Left lung (tissue), 10 donors: ENCODE data around the gene STK40. TPM values are rescaled to one million over a fixed set of nuclear protein-coding genes. Genes with fewer than 3 reads are reported as not detected.

ENCODE experiments used
- ATAC-seq: fragments of 200-7000 bp; cut with Tn5 transposase; one replicate; pipeline ENCODE4 v1.9.1; 2020; ENCODE audit warnings: moderate library complexity
- DNase-seq, 4 donors: peaks; one replicate each; pipeline ENCODE4 v3.0.0-alpha.2; 2013 to 2020
- H3K27ac ChIP-seq, 2 donors: fragments of 200-600 bp; sonication (generic) in 1 of 2; one replicate each; pipeline versions ENCODE4 v1.5.0 to v1.8.0; 2020 to 2021
- H3K27me3 ChIP-seq, 2 donors: fragments of 200-600 bp; sonication (generic) in 1 of 2; one replicate each; pipeline versions ENCODE4 v1.5.0 to v1.8.0; 2020 to 2021
- H3K36me3 ChIP-seq, 2 donors: fragments of 200-600 bp; sonication (generic) in 1 of 2; one replicate each; pipeline versions ENCODE4 v1.5.0 to v1.8.0; 2020 to 2021
- H3K4me1 ChIP-seq, 2 donors: fragments of 200-600 bp; one replicate each; pipeline ENCODE4 v1.8.0; 2021
- H3K4me3 ChIP-seq, 2 donors: fragments of 200-600 bp; sonication (generic) in 1 of 2; one replicate each; pipeline versions ENCODE4 v1.5.0 to v1.8.0; 2020 to 2021; ENCODE audit warnings: mild to moderate bottlenecking in 1 of 2
- H3K9me3 ChIP-seq, 2 donors: fragments of 200-600 bp; sonication (generic) in 1 of 2; one replicate each; pipeline versions ENCODE4 v1.5.0 to v1.8.0; 2020 to 2021
- intact Hi-C, 2 donors: fragments of 100-400 bp; cut with DNase I; formaldehyde crosslinking; loops; one replicate each; pipeline versions ENCODE4 v1.11.2 to v1.14.2; 2022
- polyA plus RNA-seq, 6 donors: library from polyadenylated mRNA; unstranded; fragments of 120-200 nt; gene quantifications; one replicate each; pipeline ENCODE4 v1.2.1, GENCODE V29; 2013; ENCODE audit not compliant: insufficient read length in 6 of 6
- total RNA-seq, 2 donors: library from RNA; stranded (reverse); fragmentation: NEBNext Ultra II Directional; extraction: Animal tissue kit (Norgen Biotek cat#: 25700); gene quantifications; one replicate each; pipeline ENCODE4 v1.2.1, GENCODE V29; 2021
- TF ChIP-seq, protein P1 (sequence below), 2 donors: fragments of 200-600 bp; sonication (generic) in 1 of 2; IDR thresholded peaks; one replicate each; pipeline versions ENCODE4 v1.5.0 to v1.8.0; 2021; ENCODE audit warnings: antibody characterized with exemption in 2 of 2
- donor health status: DM: no; HTN: yes; CAD: no.
- donor health status: DM: no; HTN: no; CAD: no.

The STK40 gene
- total and polyA plus RNA-seq, 8 donors = 29.3 to 97.7 (median 35.7) TPM

DNA sequence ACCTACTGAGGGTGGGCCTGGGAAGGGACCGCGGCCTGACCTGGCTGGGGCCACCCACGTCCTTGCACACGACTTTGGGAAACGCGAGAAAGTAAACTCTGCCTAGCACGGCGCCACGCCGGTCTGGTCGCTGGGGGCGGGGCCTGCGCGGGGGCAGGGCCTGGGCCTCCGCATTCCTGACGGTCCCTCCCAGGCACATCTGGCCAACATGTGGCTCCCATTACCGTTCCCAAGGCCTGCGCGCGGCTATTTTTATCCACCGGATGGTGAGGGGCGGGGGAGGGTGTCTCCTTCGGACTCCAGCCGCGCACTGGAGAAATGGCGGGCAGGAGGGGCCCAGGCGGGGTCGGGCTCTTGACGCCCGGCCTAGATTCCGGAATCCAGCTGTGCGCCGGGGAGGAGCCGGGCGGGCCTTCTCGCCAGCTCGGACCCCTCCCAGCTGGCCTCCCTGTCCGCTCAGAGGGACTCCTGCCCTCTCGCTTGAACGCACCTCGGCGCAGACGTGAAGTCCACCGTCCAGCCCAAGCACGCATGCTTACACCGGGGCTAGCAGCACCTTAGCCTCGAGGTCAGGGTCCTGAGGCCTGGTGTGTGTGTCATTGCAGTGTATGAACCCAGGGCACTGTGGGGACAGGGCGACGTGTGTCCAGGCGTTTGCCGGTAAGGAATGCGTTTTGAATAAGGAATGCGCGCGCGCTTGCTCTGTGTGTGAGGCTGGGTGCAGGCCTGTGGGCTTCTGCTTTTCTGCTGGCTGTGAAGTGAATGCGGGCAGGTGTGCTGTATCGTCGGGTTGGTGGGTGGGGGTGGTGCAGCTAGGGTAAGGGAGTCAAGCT is 64.4 kb downstream of the STK40 start:
- H3K36me3 ChIP-seq = peaks cover 0 to 4% of the 10 kb centered on the region in 2 donors
- peak; percentile 78 to 93 (median 90) for DNase-seq
- peak; percentile 68 for ATAC-seq
- no peaks in the 10 kb centered on the region for H3K9me3 ChIP-seq
- peaks cover 0 to 27% of the 10 kb centered on the region in 2 donors for H3K27me3 ChIP-seq
- peak overlapping the region; percentile 42 to 89 for H3K4me3 ChIP-seq
- peaks cover 12 to 47% of the 10 kb centered on the region in 2 donors for H3K4me1 ChIP-seq
- TF ChIP-seq, protein P1, sequence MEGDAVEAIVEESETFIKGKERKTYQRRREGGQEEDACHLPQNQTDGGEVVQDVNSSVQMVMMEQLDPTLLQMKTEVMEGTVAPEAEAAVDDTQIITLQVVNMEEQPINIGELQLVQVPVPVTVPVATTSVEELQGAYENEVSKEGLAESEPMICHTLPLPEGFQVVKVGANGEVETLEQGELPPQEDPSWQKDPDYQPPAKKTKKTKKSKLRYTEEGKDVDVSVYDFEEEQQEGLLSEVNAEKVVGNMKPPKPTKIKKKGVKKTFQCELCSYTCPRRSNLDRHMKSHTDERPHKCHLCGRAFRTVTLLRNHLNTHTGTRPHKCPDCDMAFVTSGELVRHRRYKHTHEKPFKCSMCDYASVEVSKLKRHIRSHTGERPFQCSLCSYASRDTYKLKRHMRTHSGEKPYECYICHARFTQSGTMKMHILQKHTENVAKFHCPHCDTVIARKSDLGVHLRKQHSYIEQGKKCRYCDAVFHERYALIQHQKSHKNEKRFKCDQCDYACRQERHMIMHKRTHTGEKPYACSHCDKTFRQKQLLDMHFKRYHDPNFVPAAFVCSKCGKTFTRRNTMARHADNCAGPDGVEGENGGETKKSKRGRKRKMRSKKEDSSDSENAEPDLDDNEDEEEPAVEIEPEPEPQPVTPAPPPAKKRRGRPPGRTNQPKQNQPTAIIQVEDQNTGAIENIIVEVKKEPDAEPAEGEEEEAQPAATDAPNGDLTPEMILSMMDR (IDR thresholded peaks at IDR 0.05) = no peak
- intact Hi-C loops = no loop called here
- peak overlapping the region; percentile 67 to 82 for H3K27ac ChIP-seq

DNA sequence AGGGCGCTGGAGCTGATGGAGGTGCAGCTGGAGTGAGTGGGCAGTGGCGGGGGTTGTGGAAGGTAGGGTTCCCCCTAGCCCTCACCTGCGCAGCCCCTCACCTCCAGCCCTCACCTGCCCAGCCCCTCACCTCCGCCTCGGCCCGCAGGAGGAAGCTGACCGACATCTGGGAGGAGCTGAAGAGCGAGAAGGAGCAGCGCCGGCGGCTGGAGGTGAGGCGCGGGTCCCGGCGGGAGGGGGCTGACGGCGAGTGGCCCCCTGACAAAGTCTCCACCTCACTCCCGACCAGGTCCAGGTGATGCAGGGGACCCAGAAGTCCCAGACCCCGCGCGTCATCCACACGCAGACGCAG is 65.0 kb downstream of the STK40 start:
- peak overlapping the region; percentile 42 to 89 for H3K4me3 ChIP-seq
- peaks cover 0 to 27% of the 10 kb centered on the region in 2 donors for H3K27me3 ChIP-seq
- TF ChIP-seq, protein P1 (IDR thresholded peaks at IDR 0.05) = no peak
- H3K27ac ChIP-seq = peak overlapping the region; percentile 37 to 67
- intact Hi-C loops = no loop called here
- H3K36me3 ChIP-seq = peaks cover 0 to 4% of the 10 kb centered on the region in 2 donors
- DNase-seq (no peak), ATAC-seq (peak; percentile 0)
- no peaks in the 10 kb centered on the region for H3K9me3 ChIP-seq
- peaks cover 12 to 47% of the 10 kb centered on the region in 2 donors for H3K4me1 ChIP-seq

DNA sequence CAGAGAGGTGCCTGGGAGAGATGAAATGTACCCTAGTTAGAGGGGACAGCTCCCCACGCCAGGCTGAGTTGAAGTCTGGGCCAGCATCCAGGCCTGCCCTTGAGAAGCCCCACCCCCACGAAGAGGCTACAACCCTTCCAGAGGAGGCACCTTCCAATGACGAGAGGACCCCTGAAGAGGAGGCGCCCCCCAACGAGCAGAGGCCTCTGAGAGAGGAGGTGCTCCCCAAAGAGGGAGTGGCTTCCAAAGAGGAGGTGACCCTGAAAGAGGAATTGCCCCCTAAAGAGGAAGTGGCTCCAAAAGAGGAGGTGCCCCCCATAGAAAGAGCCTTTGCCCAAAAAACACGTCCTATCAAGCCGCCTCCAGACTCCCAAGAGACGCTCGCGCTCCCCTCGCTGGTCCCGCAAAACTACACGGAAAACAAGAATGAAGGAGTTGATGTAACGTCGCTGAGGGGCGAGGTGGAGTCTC is 65.4 kb downstream of the STK40 start:
- DNase-seq (peak in 2 of 4 donors; percentile 20 to 31), ATAC-seq (no peak)
- intact Hi-C loops = no loop called here
- Histone ChIP-seq H3K27me3 (peaks cover 0 to 27% of the 10 kb centered on the region in 2 donors), H3K4me3 (peak overlapping the region; percentile 42 to 89), H3K36me3 (peaks cover 0 to 4% of the 10 kb centered on the region in 2 donors), H3K9me3 (no peaks in the 10 kb centered on the region), H3K27ac (peak overlapping the region; percentile 37 to 67), H3K4me1 (peaks cover 12 to 47% of the 10 kb centered on the region in 2 donors)
- TF ChIP-seq, protein P1 (IDR thresholded peaks at IDR 0.05) = no peak

DNA sequence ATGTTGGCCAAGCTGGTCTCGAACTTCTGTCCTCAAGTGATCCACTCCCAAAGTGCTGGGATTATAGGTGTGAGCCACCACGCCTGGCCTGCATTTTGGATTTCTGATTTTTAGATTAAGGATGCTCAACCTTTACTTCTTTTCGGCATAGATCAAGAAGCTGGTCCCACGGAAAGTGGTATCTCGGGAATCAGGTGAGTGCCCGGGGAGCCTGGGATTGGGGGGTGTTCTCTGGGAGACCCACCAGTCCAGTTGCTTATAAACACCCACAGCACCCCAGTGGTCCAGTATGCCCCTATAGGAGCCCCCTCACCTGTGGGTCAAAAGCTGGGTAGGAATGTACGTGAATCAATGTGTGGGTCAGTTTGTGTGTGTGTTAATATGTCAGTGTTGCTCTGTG is 76.3 kb downstream of the STK40 start:
- TF ChIP-seq, protein P1 (IDR thresholded peaks at IDR 0.05) = no peak
- Histone ChIP-seq H3K27ac (no peak overlapping the region), H3K9me3 (no peaks in the 10 kb centered on the region), H3K36me3 (peaks cover 0 to 6% of the 10 kb centered on the region in 2 donors), H3K4me1 (peaks cover 9 to 33% of the 10 kb centered on the region in 2 donors), H3K4me3 (no peak overlapping the region), H3K27me3 (no peaks in the 10 kb centered on the region)
- intact Hi-C loops = no loop called here
- DNase-seq (no peak), ATAC-seq (no peak)

DNA sequence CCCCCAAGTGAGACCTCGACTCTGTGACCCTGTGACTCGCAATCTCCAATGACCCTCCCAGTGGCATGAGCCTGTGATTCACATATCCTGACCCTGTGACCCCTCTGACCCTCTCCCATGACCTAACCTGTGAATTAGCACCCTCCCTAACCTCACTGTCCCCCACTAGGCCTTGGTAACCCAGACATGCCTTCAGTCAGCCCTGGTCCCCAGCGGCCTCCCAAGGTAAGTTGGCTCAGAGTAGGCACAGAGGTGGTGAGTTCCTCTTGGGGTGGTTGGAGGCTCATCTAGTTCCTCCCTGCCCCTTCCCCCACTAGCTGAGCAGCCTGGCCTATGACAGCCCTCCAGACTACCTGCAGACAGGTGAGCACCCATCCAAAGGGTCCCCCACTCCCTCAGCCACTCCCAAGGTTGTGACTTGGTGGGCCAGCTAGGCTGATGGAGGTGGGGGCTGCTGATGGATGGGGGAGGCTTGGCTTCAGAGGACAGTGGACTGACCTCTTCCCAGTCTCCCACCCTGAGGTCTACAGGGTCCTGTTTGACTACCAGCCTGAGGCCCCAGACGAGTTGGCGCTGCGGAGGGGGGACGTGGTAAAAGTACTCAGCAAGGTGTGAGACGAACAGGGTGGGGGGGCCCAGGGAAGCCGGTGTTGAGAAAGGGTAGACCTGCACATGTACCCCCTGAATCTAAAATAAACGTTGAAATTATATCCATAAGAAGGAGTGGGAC is 78.0 kb downstream of the STK40 start:
- Histone ChIP-seq H3K27ac (no peak overlapping the region), H3K27me3 (no peaks in the 10 kb centered on the region), H3K4me3 (peak overlapping the region; percentile 72 to 89), H3K36me3 (peaks cover 0 to 22% of the 10 kb centered on the region in 2 donors), H3K9me3 (no peaks in the 10 kb centered on the region), H3K4me1 (peaks cover 9 to 38% of the 10 kb centered on the region in 2 donors)
- ATAC-seq (no peak), DNase-seq (no peak)
- TF ChIP-seq, protein P1 (IDR thresholded peaks at IDR 0.05) = no peak
- intact Hi-C loops = no loop called here
